A673 (cell line): ENCODE measurements around the gene IGSF22.

Experiments used
- EZH2 ChIP-seq: fragments of 200-600 bp; sonication (generic); IDR thresholded peaks from 2 replicates; pipeline ENCODE4 v1.6.1; 2017; ENCODE audit warnings: borderline replicate concordance, low read depth, mild to moderate bottlenecking, mixed read lengths, antibody characterized with exemption, low read length; ENCODE audit not compliant: poor library complexity, severe bottlenecking
- TF ChIP-seq, protein P1 (sequence below): fragments of 300-800, 200-600 bp; sonication (generic); conservative IDR thresholded peaks from 2 replicates; pipeline ENCODE4 v1.5.1; 2017; ENCODE audit warnings: low read depth, mild to moderate bottlenecking, antibody characterized with exemption, low read length, moderate library complexity, mixed read lengths

DNA sequence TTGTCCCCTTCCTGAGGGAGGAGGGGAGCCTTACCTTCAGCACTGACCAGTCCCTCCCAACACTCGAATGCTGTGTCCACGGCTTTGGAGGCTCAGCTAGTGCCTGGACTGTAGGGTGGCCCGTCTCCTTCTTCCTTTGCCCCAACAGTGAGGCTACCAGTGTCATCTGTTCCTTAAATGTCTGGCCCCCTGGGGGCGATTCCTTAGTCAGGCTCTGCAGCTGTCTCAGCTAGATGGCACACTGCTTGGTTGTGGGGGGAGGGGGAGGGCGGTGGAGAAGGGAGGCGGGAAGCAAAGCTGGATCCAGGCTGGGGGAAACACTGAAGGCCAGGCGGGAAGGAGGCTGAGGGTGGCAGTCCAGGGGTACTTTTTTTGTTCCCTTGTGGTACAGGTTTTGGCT lies at the start of gene IGSF22:
- TF ChIP-seq, protein P1, sequence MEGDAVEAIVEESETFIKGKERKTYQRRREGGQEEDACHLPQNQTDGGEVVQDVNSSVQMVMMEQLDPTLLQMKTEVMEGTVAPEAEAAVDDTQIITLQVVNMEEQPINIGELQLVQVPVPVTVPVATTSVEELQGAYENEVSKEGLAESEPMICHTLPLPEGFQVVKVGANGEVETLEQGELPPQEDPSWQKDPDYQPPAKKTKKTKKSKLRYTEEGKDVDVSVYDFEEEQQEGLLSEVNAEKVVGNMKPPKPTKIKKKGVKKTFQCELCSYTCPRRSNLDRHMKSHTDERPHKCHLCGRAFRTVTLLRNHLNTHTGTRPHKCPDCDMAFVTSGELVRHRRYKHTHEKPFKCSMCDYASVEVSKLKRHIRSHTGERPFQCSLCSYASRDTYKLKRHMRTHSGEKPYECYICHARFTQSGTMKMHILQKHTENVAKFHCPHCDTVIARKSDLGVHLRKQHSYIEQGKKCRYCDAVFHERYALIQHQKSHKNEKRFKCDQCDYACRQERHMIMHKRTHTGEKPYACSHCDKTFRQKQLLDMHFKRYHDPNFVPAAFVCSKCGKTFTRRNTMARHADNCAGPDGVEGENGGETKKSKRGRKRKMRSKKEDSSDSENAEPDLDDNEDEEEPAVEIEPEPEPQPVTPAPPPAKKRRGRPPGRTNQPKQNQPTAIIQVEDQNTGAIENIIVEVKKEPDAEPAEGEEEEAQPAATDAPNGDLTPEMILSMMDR, result no peak
- no peak for TF ChIP-seq EZH2
